ENCODE results near the gene PPP1R13L. TPM values are rescaled to one million over a fixed set of nuclear protein-coding genes. Genes with fewer than 3 reads are reported as not detected.
"Not testable (repeated sequence)": the region's sequence is repeated elsewhere in the genome, so short reads cannot be mapped to it uniquely, and the experiment has no call there.

The PPP1R13L gene
- total RNA-seq, 1 donor from 2014 or later = 182 TPM

- intact Hi-C loops (cut with DNase I) = loop anchor here (2.0 to 10.0 kb wide), 2 partner anchors 88 to 432 kb away; partner anchors contain the start of gene APOE
- DNase-seq (ENCODE audit: missing footprints) = no peak
- ATAC-seq = no peak
These were observed 68.1 kb downstream of the PPP1R13L start for GRCh38 chr19:45336696-45337251.

GRCh38 chr19:45334881-45335280 lies 70.0 kb downstream of the PPP1R13L start:
- not testable (repeated sequence) for DNase-seq (ENCODE audit: missing footprints); ATAC-seq
- intact Hi-C loops (cut with DNase I) = loop anchor here (10.0 kb wide), 1 partner anchor 430 kb away; the partner anchor contains the start of gene APOE

DNA sequence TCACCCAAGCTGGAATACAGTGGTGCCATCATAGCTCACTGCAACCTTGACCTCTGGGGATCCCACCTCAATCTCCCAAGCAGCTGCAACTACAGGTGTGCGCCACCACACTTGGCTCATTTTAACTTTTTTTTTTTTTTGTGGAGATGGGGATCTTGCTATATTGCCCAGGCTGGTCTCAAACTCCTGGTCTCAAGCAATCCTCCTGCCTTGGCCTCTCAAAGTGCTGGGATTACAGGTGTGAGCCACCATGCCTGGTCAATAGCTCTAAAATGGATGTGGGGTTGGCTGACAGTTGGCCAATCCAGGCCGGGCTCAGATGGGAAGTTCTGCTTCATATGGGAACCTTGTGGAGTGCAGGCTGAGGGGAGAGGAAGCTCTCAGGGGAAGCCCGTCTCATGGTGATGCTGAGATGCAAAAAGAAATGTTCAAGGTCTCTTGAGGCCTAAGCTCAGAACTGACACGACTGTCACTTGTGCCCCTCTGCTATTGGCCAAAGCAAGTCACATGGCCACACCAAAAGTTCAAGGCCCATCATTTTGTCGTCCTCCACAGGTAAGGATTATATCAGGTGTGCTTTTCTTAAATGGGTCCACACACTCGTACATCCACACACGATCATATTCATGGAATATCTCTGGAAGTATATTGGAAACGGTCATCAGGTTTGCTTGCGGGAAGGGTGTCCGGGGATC lies 71.1 kb downstream of the PPP1R13L start:
- intact Hi-C loops (cut with DNase I) = loop anchor here (10.0 kb wide), 1 partner anchor 429 kb away; the partner anchor contains the start of gene APOE
- DNase-seq (ENCODE audit: missing footprints) (no peak), ATAC-seq (no peak)

DNA sequence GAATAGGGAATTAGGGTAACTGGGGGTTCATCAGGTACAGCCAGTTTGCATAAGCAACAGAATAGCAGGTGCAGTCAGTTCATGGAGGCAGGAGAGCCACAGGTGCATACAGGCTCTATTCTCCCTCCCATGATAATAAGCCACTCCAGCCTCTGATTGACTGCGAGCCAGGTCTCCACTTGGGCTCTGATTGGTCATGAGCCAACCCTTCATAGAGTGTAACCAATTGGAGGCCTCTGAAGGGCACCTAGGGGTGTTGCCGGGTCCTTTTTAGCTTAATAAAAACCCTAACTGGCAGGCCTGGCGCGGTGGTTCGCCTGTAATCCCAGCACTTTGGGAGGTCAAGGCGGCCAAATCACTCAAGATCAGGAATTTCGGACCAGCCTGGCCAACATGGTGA lies 73.5 kb downstream of the PPP1R13L start:
- intact Hi-C loops (cut with DNase I) = loop anchor here (10.0 kb wide), 1 partner anchor 427 kb away; the partner anchor contains the start of gene APOE
- DNase-seq (ENCODE audit: missing footprints) (no peak), ATAC-seq (no peak)

Small RNA genes lying within 50 kb of the gene (microRNA-seq; reads per million reads assigned to microRNA genes)
- not detected for gene MIR6088

Other genes starting within 250 kb of the PPP1R13L start
- gene NKPD1, start 244.1 kb downstream of the PPP1R13L start, total RNA-seq = not detected
- gene TRAPPC6A, start 226.8 kb downstream of the PPP1R13L start, total RNA-seq = 14.2 TPM
- 5.2 TPM for gene BLOC1S3, start 226.3 kb downstream of the PPP1R13L start, total RNA-seq
- gene EXOC3L2, start 159.7 kb downstream of the PPP1R13L start, total RNA-seq = 0.97 TPM
- 24.8 TPM for gene MARK4, start 153.8 kb downstream of the PPP1R13L start, total RNA-seq
- gene CKM, start 82.2 kb downstream of the PPP1R13L start, total RNA-seq = 5,817 TPM
- gene KLC3, start 64.3 kb downstream of the PPP1R13L start, total RNA-seq = not detected
- gene ERCC2, start 34.5 kb downstream of the PPP1R13L start, total RNA-seq = 12.7 TPM
- 8.5 TPM for gene POLR1G, start 1.6 kb upstream of the PPP1R13L start, total RNA-seq
- 166 TPM for gene ERCC1, start 18.8 kb upstream of the PPP1R13L start, total RNA-seq
- gene FOSB, start 62.9 kb upstream of the PPP1R13L start, total RNA-seq = 0.32 TPM
- 30.6 TPM for gene RTN2, start 92.0 kb upstream of the PPP1R13L start, total RNA-seq
- 0.65 TPM for gene PPM1N, start 93.4 kb upstream of the PPP1R13L start, total RNA-seq
- 49.0 TPM for gene VASP, start 102.4 kb upstream of the PPP1R13L start, total RNA-seq
- 24.5 TPM for gene OPA3, start 179.7 kb upstream of the PPP1R13L start, total RNA-seq
- 5.4 TPM for gene GPR4, start 197.1 kb upstream of the PPP1R13L start, total RNA-seq
- 39.1 TPM for gene EML2, start 234.3 kb upstream of the PPP1R13L start, total RNA-seq

All from Right ventricle myocardium inferior (tissue), 1 donor.